DMS 273 treated with DMSO at 0.1 percent for 48 hours (cell line): ENCODE data around the gene GLT8D2.

Experiments
- DNase-seq: peaks from one replicate; lab custom pipeline; 2025; lab: John Stamatoyannopoulos, UW

The GLT8D2 gene

DNA sequence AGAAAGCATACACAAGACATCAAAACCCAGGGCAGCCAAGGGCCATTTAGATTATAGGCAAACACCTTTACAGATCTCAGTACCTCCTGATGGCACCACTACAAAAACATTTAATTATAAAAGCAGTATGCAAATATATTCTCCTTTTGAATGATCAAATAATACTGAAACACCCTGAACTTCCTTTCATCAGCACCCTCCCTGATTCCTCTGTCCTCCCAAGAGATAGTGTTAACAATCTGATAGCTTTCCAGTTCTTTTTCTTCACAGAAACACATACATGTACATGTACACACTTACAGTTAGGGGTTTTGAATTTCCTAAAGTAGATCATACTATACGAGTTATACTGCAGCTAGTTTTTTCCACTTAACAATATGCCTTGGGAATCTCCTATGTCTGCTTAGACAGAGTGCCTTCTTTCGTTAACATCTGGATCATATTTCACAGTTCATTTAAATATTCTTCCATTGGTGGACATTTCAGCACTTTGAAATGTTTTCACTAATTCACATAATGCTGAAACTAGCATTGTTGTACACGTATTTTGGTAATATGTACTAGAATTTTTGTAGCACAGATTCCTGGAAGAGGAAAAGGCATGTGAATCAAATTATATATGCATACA, 49.1 kb downstream of the GLT8D2 start:
- DNase-seq: no peak

GRCh38 chr12:103998976-103999375, 51.0 kb downstream of the GLT8D2 start:
- DNase-seq: peak; percentile 28

- DNase-seq: no peak
Observed at GRCh38 chr12:103997286-103997900, 52.6 kb downstream of the GLT8D2 start.

DNA sequence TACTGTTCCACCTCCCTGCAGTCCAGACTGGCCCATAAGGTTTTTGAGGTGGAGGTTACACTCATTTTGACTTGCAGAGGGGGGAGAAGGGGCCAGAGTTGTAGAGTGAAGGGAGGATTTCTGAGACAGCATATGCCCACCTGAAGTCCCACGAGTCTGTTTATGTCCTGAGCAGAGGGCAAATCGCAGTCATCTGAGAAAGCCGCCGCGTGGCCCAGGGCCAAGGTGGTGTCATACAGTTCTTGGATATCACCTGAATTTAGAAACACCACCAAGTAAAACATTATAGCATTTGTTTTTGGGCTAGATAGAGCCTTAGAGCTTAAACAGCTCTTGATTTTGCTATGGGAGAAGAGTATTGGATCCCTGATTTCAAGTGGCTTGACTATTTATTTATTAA, 53.4 kb downstream of the GLT8D2 start:
- DNase-seq: no peak

GRCh38 chr12:103994235-103994634, 55.8 kb downstream of the GLT8D2 start:
- DNase-seq: no peak

- DNase-seq: no peak
Observed at GRCh38 chr12:103986829-103987228, 63.2 kb downstream of the GLT8D2 start.

GRCh38 chr12:103978384-103978982, 71.5 kb downstream of the GLT8D2 start:
- no peak for DNase-seq

GRCh38 chr12:103975368-103975767, 74.6 kb downstream of the GLT8D2 start:
- DNase-seq: no peak

- no peak for DNase-seq
Observed at GRCh38 chr12:103973909-103974308, 76.1 kb downstream of the GLT8D2 start.

DNA sequence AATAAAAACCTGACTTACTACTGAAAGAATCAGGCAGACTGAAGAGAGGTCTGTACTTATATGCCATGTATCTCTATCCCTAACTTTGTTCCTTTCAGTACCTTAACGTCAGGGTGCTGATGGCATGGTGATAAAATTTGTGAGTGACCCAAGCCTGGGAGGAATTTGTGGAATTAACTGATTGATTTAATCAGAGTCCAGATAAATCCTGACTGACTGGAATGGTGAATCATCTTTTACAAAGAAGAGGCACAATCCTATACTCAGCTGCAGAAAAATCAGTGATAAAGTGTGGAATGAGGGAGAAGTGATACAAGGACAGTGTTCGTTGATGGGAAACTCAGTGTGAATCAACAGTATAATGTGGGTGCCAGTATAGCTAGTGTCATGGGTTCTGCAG, 80.6 kb downstream of the GLT8D2 start:
- no peak for DNase-seq

- DNase-seq: no peak
Observed at GRCh38 chr12:103966736-103967135, 83.3 kb downstream of the GLT8D2 start.

GRCh38 chr12:103965590-103966504, 84.1 kb downstream of the GLT8D2 start, which contains the start of gene TDG:
TSS of gene TDG (plus strand) at chr12:103965872. CDS start at chr12:103966038, 166 bp downstream.
- peak; percentile 95 for DNase-seq

GRCh38 chr12:103965255-103965589, 84.8 kb downstream of the GLT8D2 start:
- DNase-seq: no peak

- DNase-seq: no peak
Observed at GRCh38 chr12:103964805-103965204, 85.2 kb downstream of the GLT8D2 start.

- DNase-seq: no peak
Observed at GRCh38 chr12:103962493-103962892, 87.5 kb downstream of the GLT8D2 start.

DNA sequence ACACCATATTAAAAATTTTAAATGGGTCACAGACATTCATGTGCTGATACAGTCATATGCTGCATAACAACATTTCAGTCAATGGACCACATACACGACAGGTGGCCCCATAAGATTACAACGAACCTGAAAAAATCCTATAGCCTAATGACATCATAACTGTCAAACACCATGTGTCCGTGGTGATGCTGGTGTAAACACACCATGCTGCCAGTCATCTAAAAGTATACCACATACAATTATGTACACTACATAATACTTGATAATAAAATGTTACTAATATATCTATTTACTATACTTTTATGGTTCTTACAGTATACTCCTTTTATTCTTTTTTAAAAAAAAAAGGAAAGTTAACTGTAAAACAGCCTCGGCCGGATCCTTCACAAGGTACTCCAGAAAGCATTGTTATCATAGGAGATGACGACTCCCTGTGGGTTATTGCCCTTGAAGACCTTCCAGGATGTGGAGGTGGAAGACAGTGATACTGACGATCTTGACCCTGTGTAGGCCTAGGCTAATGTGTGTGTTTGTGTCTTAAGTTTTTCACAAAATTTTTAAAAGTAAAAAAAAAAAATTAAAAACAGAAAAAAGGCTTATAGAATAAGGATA, 89.3 kb downstream of the GLT8D2 start:
- no peak for DNase-seq

DNA sequence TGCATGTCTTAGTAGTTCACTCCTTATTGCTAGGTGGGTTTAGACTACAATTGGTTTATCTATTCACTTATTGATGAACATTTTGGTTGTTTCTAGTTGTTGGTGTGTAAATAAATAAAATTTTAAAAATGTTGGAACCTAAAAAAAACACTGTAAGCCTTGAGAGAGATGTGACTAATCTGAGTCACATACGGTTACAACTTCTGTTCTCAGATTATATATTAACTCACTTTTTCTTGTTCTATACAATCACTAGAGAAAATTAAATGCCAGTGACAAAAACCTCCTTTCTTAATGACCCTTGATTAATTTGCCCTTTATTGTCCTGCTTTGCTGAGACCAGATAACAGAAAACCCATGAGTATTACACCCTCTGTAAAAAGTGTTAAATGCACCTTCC, 91.4 kb downstream of the GLT8D2 start:
- no peak for DNase-seq

- no peak for DNase-seq
Observed at GRCh38 chr12:103957865-103958388, 92.1 kb downstream of the GLT8D2 start.

- DNase-seq: no peak
Observed at GRCh38 chr12:103956509-103957027, 93.4 kb downstream of the GLT8D2 start.

GRCh38 chr12:103955811-103956508, 94.0 kb downstream of the GLT8D2 start:
- DNase-seq: no peak

DNA sequence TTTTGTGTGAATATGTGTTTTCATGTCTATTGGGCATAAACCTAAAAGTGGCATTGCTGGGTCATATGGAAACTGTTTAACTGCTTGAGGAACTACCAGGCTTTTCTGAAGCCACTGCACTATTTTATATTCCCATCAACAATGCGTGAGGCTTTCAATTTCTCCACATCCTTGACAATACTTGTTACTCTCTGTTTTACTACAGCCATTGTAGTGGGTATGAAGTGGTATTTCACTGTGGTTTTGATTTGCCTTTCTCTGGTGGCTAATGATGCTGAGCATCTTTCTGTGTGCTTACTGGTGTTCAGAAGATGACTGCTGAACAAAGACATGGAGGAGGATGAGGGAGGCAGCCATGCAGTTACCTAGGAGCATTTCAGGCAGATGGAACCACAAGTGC, 97.5 kb downstream of the GLT8D2 start:
- DNase-seq: no peak
